CD4-positive, alpha-beta T cell treated with Interleukin-10 for 1 hour (primary cell): Measurements from ENCODE around the gene GPR15LG.

ENCODE experiments used
- DNase-seq: peaks from one replicate; pipeline ENCODE4 v3.0.0-alpha.2; 2020

Gene GPR15LG

DNA sequence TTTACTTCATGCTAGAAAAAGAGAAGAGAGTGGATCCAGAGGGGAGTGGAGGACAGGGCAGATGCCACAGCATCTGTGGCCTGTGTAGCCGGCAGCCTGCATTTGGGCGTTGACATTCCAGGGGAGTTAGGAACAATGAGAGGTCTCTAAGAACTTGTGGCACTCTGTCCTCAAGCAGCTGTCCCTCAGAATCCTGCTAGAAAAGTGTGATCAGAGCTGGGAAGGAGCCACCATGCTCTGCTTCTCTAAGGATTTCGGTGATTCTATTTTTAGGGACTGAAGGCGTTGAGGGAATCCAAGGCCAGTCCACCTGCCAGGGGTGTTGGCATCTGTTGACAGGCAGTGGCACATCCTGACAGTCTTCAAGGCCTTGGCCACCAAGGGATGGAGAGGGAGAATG lies 44.1 kb downstream of the GPR15LG start:
- DNase-seq, result no peak

DNA sequence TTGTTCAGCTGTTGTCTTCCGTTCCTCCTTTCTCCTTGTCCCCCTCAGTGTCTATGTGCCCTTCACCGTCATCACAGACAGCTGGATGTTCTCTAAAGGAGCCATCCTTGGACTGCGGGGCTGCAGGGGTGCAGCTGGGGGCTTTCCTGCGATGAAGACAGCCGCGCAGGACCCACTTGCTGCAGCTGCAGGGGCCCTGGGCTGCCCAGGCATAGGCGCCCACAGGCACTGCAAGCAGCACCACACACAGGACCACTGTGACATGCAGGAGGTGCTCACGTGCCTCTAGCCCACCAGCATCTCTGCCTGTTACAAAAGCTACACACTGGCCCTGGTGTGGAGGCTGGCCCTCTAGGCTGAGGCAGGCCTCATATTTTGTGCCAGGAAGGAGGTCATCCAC lies 48.3 kb downstream of the GPR15LG start:
- no peak for DNase-seq

DNA sequence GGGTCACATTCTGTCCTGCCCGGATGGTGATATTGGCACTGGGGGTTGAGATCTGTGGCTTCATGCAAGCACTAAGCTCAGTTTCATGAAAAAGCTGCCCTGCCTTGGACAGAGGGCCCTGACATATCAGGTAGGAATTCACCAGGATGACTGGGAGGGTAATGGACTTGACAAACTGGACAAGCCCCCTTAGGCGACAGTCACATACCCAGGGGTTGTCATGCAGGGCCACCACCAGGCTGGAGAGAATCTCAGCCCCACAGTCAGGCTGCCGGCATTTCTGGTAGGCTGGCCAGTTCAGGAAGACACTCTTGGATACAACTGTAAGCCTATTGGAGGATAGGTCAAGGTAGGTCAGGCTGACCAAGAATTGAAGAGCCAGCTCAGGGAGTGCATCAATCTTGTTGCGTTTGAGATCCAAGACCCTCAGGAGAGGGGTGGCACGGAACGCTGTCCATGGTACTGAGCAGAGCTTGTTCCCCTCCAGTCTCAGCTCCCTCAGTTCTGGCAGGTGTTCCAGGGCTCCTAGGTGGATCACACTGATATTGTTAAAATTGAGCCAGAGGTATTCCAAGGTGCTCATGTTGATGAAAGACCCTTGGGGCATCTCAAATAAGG lies 50.9 kb downstream of the GPR15LG start:
- DNase-seq, result no peak

DNA sequence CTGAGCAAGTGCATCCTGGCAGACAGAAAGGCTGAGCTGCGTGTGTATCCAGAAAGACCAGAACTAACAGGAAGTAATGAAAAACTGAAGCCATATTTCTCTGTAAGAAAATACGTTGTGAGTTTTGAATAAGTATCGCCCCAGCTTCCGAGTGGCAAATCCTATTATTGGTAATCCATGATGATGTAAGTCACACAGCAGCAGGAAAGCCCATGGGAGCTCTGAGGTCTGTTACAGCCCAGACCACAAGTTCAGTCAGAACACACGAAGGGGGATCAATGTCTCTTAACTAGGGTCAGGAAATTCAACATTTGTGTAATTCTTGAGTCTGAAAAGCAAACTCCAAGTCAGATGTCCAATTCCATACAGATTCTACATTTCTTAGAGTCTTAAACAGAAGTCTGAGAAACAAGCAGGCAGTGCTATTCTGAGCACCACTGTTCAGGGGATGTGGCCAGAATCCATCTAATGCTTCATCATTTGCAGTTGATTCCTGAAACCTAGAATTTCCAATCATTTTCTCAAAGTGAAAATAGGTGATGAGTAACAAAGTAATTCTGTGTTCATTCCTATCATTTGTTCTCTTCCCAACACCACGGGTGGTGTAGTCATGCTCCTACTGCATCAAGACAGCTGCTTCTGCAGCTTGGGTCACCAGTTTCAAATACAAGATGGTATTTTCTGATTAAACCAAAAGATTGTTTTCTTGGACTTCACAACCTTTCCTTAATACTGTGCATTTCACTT lies 52.0 kb downstream of the GPR15LG start, which contains the start of gene LRIT2:
Gene LRIT2, minus strand, starts transcription at position 118 of the 747 bp plus-strand sequence. Its CDS starts 24 bp downstream, at position 94.
- DNase-seq, result no peak

DNA sequence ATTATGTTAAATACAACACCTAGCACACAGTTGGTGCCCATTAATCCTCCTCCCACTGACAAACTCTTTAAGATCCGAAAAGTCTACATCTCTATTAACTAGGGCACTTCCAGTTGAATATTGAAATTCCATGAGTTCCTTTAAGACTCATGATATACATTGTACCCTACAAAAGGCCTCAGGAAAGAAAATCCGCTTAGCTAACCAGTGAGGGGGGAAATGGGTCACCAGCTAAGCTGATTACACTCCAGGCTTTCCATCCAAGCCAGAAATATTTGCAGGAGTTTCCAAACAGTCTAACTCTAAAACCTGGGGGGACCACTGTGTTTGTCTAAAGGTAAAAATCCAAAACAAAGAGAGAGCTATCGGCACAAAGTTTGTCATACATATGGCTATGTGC lies 53.0 kb downstream of the GPR15LG start:
- DNase-seq, result no peak

DNA sequence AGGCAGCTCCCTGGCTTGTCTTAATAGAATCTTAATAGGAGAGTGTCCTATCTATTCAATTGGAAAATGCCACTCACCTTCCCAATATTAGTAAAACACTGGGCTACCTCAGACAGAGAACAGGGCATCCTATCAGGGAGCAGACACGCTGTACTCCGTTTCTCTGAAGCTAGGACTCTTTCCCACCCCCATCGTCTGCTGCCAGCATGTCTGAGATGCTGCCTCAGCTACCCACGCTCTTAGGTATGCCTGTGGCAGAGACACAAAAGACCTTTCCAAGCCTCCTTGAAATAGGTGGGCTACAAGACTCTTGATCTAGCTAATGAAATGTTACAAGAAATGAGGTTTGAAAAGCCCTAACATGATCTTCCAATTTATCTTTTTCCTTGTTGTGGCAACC lies 54.2 kb downstream of the GPR15LG start:
- DNase-seq, result no peak

DNA sequence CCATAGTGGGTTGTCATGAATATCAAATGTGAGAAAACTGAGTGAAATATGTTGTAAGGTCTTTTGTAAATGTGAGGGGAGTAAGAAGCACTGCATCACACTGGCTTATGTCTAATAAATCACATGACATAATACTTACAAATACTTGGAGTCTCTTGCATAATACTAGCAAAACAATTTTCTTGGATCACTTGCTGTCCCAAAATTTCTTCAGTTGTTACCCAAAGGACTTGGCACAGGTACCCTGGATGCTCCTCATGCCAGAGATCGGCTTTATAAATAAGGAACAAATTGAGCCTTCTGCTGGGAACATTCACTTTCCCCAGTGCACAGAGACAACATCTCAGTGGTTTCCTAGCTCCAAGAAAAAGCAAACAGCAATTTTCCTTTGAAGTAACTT lies 56.8 kb downstream of the GPR15LG start:
- DNase-seq, result no peak

DNA sequence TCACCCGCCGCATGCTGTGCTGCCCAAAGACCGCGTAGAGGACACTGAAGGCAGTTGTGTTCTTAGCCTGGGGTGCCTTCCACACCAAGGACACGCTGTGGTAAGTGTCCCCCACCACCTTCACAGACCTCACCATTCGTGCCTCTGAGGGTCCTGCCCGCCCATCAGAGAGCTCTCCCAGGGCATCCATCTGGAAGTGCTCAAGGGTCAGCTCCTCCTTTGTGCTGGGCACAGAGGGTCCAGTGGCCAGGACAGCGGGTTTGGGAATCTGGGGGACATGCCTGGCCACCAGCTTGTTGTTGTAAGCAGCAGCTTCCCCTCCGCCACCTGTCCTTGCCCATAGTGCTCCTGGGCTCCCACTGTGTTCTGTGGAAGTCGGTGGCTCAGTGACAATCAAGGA lies 58.8 kb downstream of the GPR15LG start:
- no peak for DNase-seq

DNA sequence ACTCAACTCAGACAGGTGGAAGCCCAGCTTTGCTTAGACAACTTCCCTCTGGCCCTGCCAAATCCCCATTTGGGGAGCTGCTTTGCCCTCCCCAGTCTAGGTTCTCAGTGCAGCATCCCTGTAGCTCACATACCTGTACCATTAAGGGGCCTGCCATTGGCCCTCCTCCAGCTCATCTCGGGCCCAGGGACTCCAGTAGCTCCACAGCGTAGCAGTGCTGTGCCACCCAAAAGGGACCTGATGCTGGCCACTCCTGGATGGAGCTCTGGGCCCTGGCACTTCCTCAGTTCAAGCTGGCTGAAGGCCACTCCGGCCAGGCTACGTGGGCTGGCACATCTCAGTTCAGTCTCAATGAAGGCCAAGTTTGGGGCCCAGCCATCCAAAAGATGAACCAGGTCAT lies 60.3 kb downstream of the GPR15LG start:
- no peak for DNase-seq

DNA sequence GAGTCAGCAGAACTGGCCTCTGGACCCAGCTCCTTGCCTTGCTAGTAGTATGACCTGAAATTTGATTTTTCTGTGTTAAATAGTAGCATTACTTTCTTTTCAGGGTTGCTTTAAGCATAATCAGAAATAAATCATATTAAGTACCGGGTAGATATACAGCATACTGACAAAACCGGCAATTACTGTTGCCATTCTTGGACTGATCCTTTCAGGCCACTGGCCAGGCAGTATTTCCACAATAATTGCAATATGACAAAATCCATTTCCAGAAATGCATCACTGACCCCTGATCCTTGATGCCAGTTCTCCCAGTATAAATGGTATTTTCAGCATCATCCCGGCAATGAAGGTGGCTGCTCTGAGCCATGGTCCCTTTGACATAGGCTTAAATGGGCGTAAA lies 60.9 kb downstream of the GPR15LG start:
- DNase-seq, result no peak
